CD8-positive, alpha-beta memory T cell (primary cell): ENCODE results near the gene IQCK. TPM values are rescaled to one million over a fixed set of nuclear protein-coding genes. Genes with fewer than 3 reads are reported as not detected.

ENCODE experiments used
- polyA plus RNA-seq: library from polyadenylated mRNA; unstranded; fragments of 300-500 nt; fragmentation: Illumina TruSeq; gene quantifications from one replicate; pipeline ENCODE4 v1.2.3, GENCODE V29; 2021
- total RNA-seq, 2 experiments: library from RNA; stranded (reverse); gene quantifications; one replicate each; pipeline ENCODE4 v1.2.3, GENCODE V29; 2021

IQCK gene
- total and polyA plus RNA-seq, 3 experiments from 2014 or later: 1.9 to 3.8 (median 2.6) TPM

Other genes with a start within 250 kb of the IQCK start
- gene GDE1, start 196.2 kb upstream of the IQCK start, total RNA-seq: 10 to 100 TPM; 27.9 to 30.5 TPM
- 39.8 TPM for gene GDE1, start 196.2 kb upstream of the IQCK start, polyA plus RNA-seq
- gene CCP110, start 194.3 kb upstream of the IQCK start, total RNA-seq: 10 to 100 TPM; 30.1 to 37.4 TPM
- gene CCP110, start 194.3 kb upstream of the IQCK start, polyA plus RNA-seq: 8.2 TPM
- 10 to 100 TPM; 37.4 to 40.2 TPM for gene VPS35L, start 162.6 kb upstream of the IQCK start, total RNA-seq
- 52.3 TPM for gene VPS35L, start 162.6 kb upstream of the IQCK start, polyA plus RNA-seq
- gene KNOP1, start within 50 bp of the IQCK start, total RNA-seq: 10 to 100 TPM; 30.7 to 32.3 TPM
- 11.0 TPM for gene KNOP1, start within 50 bp of the IQCK start, polyA plus RNA-seq
- gene GPRC5B, start 166.6 kb downstream of the IQCK start, total RNA-seq: under 1 TPM in 1 of 2 experiments, not detected in 1; 0.11 TPM
- gene GPRC5B, start 166.6 kb downstream of the IQCK start, polyA plus RNA-seq: 0.29 TPM